Stimulated activated CD4-positive, alpha-beta T cell treated with anti-CD3 and anti-CD28 coated beads, Interleukin-4, amount 100 ng/mL, for 4 hours (primary cell): ENCODE data around the gene S100PBP.

Experiments
- DNase-seq, 2 experiments: peaks; one replicate each; pipeline ENCODE4 v3.0.0-alpha.2; 2020

S100PBP gene

GRCh38 chr1:32830092-32830852, 12.8 kb downstream of the S100PBP start:
- no peak for DNase-seq

- no peak for DNase-seq
These were observed 14.4 kb downstream of the S100PBP start for GRCh38 chr1:32831878-32832277.

- DNase-seq: no peak
These were observed 31.1 kb downstream of the S100PBP start for GRCh38 chr1:32848354-32849063.

- no peak for DNase-seq
These were observed 38.6 kb downstream of the S100PBP start for GRCh38 chr1:32855861-32856617.

- no peak for DNase-seq
These were observed 40.7 kb downstream of the S100PBP start for GRCh38 chr1:32858136-32858535.

- DNase-seq: no peak
These were observed 41.3 kb downstream of the S100PBP start for GRCh38 chr1:32858791-32859190.

- no peak for DNase-seq
These were observed 42.5 kb downstream of the S100PBP start for GRCh38 chr1:32859915-32860314.

GRCh38 chr1:32860566-32860965, 43.1 kb downstream of the S100PBP start:
- no peak for DNase-seq

GRCh38 chr1:32861904-32862695, 44.6 kb downstream of the S100PBP start:
- no peak for DNase-seq

- no peak for DNase-seq
These were observed 45.9 kb downstream of the S100PBP start for GRCh38 chr1:32863218-32863880.

- DNase-seq: no peak
These were observed 46.4 kb downstream of the S100PBP start for GRCh38 chr1:32863881-32864245.

- no peak for DNase-seq
These were observed 47.0 kb downstream of the S100PBP start for GRCh38 chr1:32864375-32865019.

GRCh38 chr1:32865639-32866405, 48.4 kb downstream of the S100PBP start:
- no peak for DNase-seq

GRCh38 chr1:32867151-32867550, 49.7 kb downstream of the S100PBP start:
- no peak for DNase-seq

GRCh38 chr1:32867671-32868070, 50.2 kb downstream of the S100PBP start:
- no peak for DNase-seq

- DNase-seq: no peak
These were observed 50.6 kb downstream of the S100PBP start for GRCh38 chr1:32868085-32868484.

GRCh38 chr1:32868806-32869455, 51.5 kb downstream of the S100PBP start:
- DNase-seq: no peak

- no peak for DNase-seq
These were observed 52.6 kb downstream of the S100PBP start for GRCh38 chr1:32869923-32870614.

GRCh38 chr1:32870615-32871363, 53.3 kb downstream of the S100PBP start, which contains the start of gene FNDC5:
Gene FNDC5 (minus strand): TSS chr1:32870912.
- no peak for DNase-seq
